GM18951 (cell line): ENCODE data around the gene GYS2.

Source experiments
- POLR2A ChIP-seq: IDR thresholded peaks from 4 replicates; pipeline ENCODE4 v1.6.1; 2011; ENCODE audit warnings: mild to moderate bottlenecking; ENCODE audit not compliant: insufficient read length, insufficient read depth; ENCODE audit errors: extremely low read depth
- in situ Hi-C: fragments of 300-500 bp; cut with MboI; formaldehyde crosslinking; loops from one replicate; pipeline ENCODE4 v1.12.0; 2022; ENCODE audit warnings: low sequenced_read_pairs, mixed read lengths, inconsistent platforms; ENCODE audit not compliant: unreplicated experiment

Gene GYS2

GRCh38 chr12:21526053-21526452 is 78.6 kb downstream of the GYS2 start, which contains the start of gene SPX:
Gene SPX (plus strand): TSS chr12:21526296. CDS start chr12:21526473, 177 bp downstream.
- no peak for TF ChIP-seq POLR2A
- in situ Hi-C loops, result no loop called here

GRCh38 chr12:21523148-21523547 is 81.5 kb downstream of the GYS2 start:
- in situ Hi-C loops, result no loop called here
- TF ChIP-seq POLR2A, result no peak

- TF ChIP-seq POLR2A, result no peak
- in situ Hi-C loops, result no loop called here
Measured at GRCh38 chr12:21521541-21521940, 83.1 kb downstream of the GYS2 start.

GRCh38 chr12:21518451-21518850 is 86.2 kb downstream of the GYS2 start:
- in situ Hi-C loops, result no loop called here
- TF ChIP-seq POLR2A, result no peak

GRCh38 chr12:21516281-21516680 is 88.4 kb downstream of the GYS2 start:
- no peak for TF ChIP-seq POLR2A
- in situ Hi-C loops, result no loop called here

GRCh38 chr12:21509768-21510167 is 94.9 kb downstream of the GYS2 start:
- in situ Hi-C loops, result no loop called here

GRCh38 chr12:21507849-21508248 is 96.8 kb downstream of the GYS2 start:
- in situ Hi-C loops, result no loop called here
- TF ChIP-seq POLR2A, result no peak

More at GRCh38 chr12:21509768-21510167, 94.9 kb downstream of the GYS2 start:
- no peak for TF ChIP-seq POLR2A

- no peak for TF ChIP-seq POLR2A
- in situ Hi-C loops, result no loop called here
Measured at GRCh38 chr12:21505888-21506287, 98.8 kb downstream of the GYS2 start.

GRCh38 chr12:21502872-21503271 is 101.8 kb downstream of the GYS2 start:
- no peak for TF ChIP-seq POLR2A
- in situ Hi-C loops, result no loop called here

GRCh38 chr12:21502164-21502496 is 102.5 kb downstream of the GYS2 start:
- in situ Hi-C loops, result no loop called here
- TF ChIP-seq POLR2A, result no peak

GRCh38 chr12:21501258-21502163 is 103.1 kb downstream of the GYS2 start, which contains the start of the genes GOLT1B and RECQL:
Gene GOLT1B (plus strand): TSS chr12:21501789. CDS start chr12:21501924, 135 bp downstream.
Gene RECQL (minus strand): TSS chr12:21501635. CDS start chr12:21499570, 2,065 bp downstream.
- in situ Hi-C loops, result no loop called here
- peak; percentile 87 for TF ChIP-seq POLR2A

- in situ Hi-C loops, result no loop called here
- TF ChIP-seq POLR2A, result no peak
Measured at GRCh38 chr12:21500786-21501257, 103.8 kb downstream of the GYS2 start.

GRCh38 chr12:21499765-21500164 is 104.9 kb downstream of the GYS2 start:
- in situ Hi-C loops, result no loop called here
- no peak for TF ChIP-seq POLR2A
